WERI-Rb-1 (cell line): Measurements from ENCODE around the gene TECPR2.
"Not testable (repeated sequence)": the region's sequence is repeated elsewhere in the genome, so short reads cannot be mapped to it uniquely, and the experiment has no call there.

Source experiments
- DNase-seq: peaks from one replicate; pipeline ENCODE4 v3.0.0-alpha.2; 2020
- H3K27ac ChIP-seq: fragments of 250-450 bp; sonication (Bioruptor Pico); 2 replicates; pipeline ENCODE4 v1.5.1; 2020; ENCODE audit warnings: mild to moderate bottlenecking, moderate library complexity
- H3K27me3 ChIP-seq: fragments of 250-450 bp; sonication (Bioruptor Pico); 2 replicates; pipeline ENCODE4 v1.5.1; 2021; ENCODE audit warnings: mild to moderate bottlenecking, low read depth, moderate library complexity; ENCODE audit not compliant: insufficient read depth, severe bottlenecking
- H3K36me3 ChIP-seq: fragments of 250-450 bp; sonication (Bioruptor Pico); 2 replicates; pipeline ENCODE4 v1.5.1; 2020; ENCODE audit warnings: mild to moderate bottlenecking, moderate library complexity
- H3K4me3 ChIP-seq: 2 replicates; pipeline ENCODE4 v1.5.1; 2011; ENCODE audit warnings: low read depth, mild to moderate bottlenecking, control low read depth, low read length
- H3K9me3 ChIP-seq: fragments of 250-450 bp; sonication (Bioruptor Pico); 2 replicates; pipeline ENCODE4 v1.5.1; 2021; ENCODE audit warnings: mild to moderate bottlenecking, moderate library complexity; ENCODE audit not compliant: severe bottlenecking
- CTCF ChIP-seq: IDR thresholded peaks from 2 replicates; pipeline ENCODE4 v1.5.1; 2011; ENCODE audit warnings: low read depth, mild to moderate bottlenecking, control low read depth, inconsistent platforms, low read length

The TECPR2 gene

GRCh38 chr14:102321456-102322422, 41.0 kb upstream of the TECPR2 start:
- peaks cover 11% of the 10 kb centered on the region for H3K36me3 ChIP-seq
- no peaks in the 10 kb centered on the region for H3K27me3 ChIP-seq
- no peak for TF ChIP-seq CTCF
- H3K9me3 ChIP-seq, result no peaks in the 10 kb centered on the region
- no peak for DNase-seq
- H3K27ac ChIP-seq, result no peak overlapping the region
- no peak overlapping the region for H3K4me3 ChIP-seq

- TF ChIP-seq CTCF, result peak; percentile 71
- H3K4me3 ChIP-seq, result no peak overlapping the region
- H3K36me3 ChIP-seq, result peaks cover 11% of the 10 kb centered on the region
- no peak overlapping the region for H3K27ac ChIP-seq
- no peaks in the 10 kb centered on the region for H3K9me3 ChIP-seq
- H3K27me3 ChIP-seq, result no peaks in the 10 kb centered on the region
- DNase-seq, result peak; percentile 59
These were observed 39.6 kb upstream of the TECPR2 start for GRCh38 chr14:102323102-102323501.

GRCh38 chr14:102325791-102326345, 36.9 kb upstream of the TECPR2 start:
- H3K27ac ChIP-seq, result no peak overlapping the region
- no peak overlapping the region for H3K4me3 ChIP-seq
- no peak for DNase-seq
- H3K27me3 ChIP-seq, result no peaks in the 10 kb centered on the region
- TF ChIP-seq CTCF, result no peak
- H3K36me3 ChIP-seq, result peaks cover 11% of the 10 kb centered on the region
- no peaks in the 10 kb centered on the region for H3K9me3 ChIP-seq

GRCh38 chr14:102326583-102326982, 36.2 kb upstream of the TECPR2 start:
- H3K4me3 ChIP-seq, result no peak overlapping the region
- H3K36me3 ChIP-seq, result peaks cover 17% of the 10 kb centered on the region
- no peaks in the 10 kb centered on the region for H3K27me3 ChIP-seq
- H3K27ac ChIP-seq, result no peak overlapping the region
- TF ChIP-seq CTCF, result no peak
- H3K9me3 ChIP-seq, result no peaks in the 10 kb centered on the region
- no peak for DNase-seq

- H3K27me3 ChIP-seq, DNase-seq, H3K27ac ChIP-seq, H3K4me3 ChIP-seq, H3K9me3 ChIP-seq: not testable (repeated sequence)
- H3K36me3 ChIP-seq, result peaks cover 23% of the 10 kb centered on the region
These were observed 33.4 kb upstream of the TECPR2 start for GRCh38 chr14:102329381-102329780.

- no peaks in the 10 kb centered on the region for H3K9me3 ChIP-seq
- no peak for TF ChIP-seq CTCF
- DNase-seq, result no peak
- no peaks in the 10 kb centered on the region for H3K27me3 ChIP-seq
- no peak overlapping the region for H3K4me3 ChIP-seq
- peaks cover 32% of the 10 kb centered on the region for H3K36me3 ChIP-seq
- no peak overlapping the region for H3K27ac ChIP-seq
These were observed 31.9 kb upstream of the TECPR2 start for GRCh38 chr14:102330806-102331205.
